ENCODE results near the gene OLA1.

OLA1 gene

DNA sequence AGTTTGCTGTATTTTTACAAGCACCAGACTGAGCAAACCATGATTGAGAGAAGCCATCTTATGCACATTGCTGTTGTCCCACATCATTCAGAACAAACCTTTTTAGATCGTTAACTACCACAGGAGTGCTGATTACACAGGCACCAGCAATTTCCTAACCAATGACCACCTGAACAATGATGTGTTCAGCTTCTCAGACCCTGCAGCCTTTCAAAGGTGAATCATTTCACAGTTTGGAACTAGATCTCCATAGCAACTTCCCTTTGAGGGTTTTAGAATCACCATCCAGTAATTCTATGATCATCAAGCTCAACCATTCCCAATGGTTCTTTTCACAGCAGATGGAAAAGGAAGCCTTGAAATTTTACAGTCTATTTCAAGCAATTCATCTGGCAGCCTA is 71.4 kb downstream of the OLA1 start:
- no peak for FAIRE-seq

DNA sequence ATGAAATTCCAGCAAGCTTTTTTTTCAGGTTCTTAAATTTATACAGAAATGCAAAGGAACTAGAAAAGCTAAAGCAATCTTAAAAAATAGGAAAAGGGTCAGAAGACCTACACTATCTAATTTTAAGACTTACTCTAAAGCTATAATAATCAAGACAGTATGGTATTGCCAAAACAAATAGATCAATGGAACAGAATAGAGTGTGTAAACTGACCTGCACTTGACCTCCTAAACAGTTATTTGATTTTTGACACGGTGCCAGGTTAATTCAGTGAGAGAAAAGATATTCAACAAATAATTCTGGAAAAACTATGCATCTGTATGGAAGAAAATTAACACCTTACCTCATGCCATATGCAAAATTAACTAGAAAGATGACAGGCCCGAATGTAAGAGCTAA is 73.6 kb downstream of the OLA1 start:
- no peak for FAIRE-seq

DNA sequence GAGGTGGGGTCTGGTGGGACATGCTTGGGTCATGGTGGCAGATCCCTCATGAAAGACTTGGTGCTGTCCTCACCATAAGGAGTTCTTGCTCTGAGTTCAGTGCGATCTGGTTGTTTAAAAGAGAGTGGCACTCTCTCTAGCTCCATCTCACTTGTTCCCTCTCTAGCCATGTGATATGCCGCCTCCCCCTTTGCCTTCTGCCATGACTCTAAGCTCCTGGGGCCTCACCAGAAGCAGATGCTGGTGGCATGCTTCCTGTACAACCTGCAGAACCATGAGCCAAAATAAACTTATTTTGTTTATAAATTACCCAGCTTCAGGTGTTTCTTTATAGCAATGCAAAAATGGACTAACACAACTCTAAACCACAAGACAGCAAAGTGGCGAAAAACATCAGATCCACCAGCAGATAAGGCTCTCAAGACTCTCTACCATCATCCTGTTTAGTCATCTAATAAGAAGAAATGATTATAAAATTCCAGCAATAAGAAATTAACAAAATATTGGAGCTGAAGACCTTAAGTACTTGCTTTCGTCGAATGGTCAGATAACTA is 75.5 kb downstream of the OLA1 start:
- no peak for FAIRE-seq

DNA sequence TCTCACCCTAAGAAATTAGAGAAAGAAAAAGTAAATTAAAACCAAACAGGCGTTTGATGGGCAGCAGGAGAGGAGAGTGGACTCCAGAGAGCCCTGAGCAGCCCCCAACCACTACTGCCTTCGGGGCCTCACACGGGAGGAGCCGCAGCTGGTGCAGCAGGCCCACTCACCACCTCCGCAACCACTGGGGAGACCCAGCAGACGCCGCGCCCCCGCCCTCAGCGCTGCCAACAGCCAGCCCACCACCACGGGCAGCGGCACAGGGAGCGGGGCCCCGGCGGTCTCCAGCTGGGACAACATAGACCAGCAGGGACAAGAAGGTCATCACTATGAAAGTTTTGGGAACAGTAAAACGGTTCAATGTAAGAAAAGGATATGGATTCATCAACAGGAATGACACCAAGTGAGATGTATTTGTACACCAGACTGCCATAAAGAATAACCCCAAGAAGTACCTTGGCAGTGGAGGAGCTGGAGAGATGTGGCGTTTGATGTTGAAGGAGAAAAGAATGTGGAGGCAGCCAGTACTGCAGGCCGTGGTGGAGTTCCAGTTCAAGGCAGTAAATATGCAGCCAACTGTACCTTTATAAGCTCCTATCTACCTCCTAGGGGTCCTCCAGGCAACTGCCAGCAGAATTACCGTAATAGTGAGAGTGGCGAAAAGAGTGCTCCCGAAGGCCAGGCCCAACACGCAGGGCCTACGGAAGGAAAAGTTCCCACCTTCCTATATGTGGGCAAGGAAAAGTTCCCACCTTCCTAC is 76.5 kb downstream of the OLA1 start:
- no peak for FAIRE-seq

DNA sequence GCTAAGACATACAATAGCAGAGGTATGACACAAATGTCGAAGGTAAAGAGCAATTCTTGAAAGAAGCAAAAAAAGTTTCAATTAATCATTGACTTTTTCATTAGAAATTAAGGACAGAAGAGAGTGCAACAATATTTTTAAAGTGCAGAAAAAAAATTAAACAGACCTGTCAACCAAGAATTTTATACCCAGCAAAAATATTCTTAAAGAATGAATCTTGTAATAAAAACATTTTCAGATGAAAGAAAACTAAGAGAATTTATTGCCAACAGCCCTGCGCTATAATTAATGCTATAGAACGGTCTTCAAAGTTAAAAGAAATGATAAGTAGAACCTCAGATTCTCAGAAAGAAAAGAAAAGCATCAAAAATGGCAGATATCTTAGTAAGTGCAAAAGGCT is 79.0 kb downstream of the OLA1 start:
- no peak for FAIRE-seq

DNA sequence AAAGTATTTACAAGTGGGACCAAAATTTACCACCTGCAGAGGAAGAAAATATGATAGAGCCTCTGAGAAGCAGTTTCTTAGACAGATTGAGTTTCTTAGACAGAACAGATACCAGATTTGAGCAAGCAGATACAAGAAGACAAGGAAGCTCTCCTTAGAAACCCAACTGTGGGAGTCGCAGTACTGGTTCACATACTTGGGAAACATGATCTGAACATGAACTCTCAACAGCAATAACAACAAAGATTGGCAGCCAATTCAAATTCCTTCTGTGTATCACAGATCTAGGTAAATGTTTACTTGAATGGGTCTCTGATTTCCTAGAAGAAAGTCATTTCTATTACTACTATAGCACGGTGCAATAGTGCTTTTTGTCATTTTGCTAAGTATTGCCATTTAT is 82.1 kb downstream of the OLA1 start:
- no peak for FAIRE-seq

DNA sequence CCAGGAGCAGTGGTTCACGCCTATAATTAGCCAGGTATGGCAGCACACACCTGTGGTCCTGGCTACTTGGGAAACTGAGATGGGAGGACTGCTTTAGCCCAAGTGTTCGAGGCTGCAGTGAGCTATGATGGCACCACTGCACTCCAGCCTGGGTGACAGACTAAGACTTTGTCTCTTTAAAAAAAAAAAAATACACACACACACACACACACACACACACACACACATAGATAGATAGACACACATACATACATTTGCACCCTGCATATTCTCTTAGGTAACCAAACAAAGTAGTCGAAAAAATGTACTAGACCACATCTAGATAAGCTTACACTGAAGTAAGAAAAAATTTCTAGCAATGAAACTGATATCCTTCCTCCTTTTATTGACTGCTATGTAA is 86.8 kb downstream of the OLA1 start:
- no peak for FAIRE-seq

DNA sequence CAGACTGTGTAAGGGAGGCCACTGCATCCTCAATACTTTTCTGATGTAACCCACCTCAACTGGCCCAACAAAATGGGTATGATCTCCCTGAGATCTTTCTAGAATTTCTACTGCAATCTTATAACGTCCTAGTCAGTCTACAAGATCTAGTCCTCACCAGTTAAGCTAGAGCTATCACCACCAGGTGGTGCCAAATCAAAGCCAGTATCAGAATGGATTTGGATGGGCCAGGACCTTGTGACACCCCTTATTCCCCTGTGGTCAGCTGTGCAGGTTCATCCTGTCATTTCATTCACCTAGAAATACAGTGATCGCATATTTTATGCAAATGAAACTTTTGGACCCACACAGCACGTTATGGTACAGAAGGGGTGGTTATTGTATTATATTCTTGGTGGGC is 90.3 kb downstream of the OLA1 start:
- FAIRE-seq = peak; percentile 11

DNA sequence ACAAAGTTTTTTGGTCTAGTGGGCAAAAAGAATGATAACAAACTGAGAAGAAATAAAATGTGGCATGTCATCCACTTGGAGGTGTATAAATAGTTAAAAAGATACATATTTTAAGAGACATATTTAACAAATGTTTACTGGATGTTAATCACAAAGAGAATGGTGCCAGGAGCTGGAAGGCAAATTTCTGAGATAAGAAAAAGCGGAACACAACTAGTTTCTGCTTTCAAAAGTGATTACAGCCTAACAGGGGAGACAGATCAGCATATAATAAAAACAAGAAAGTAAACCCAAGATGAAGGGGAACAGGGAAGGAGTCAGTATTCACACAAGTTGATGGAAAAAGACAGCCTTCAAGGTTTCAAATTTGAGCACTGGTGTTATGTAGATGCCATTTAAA is 91.3 kb downstream of the OLA1 start:
- no peak for FAIRE-seq

DNA sequence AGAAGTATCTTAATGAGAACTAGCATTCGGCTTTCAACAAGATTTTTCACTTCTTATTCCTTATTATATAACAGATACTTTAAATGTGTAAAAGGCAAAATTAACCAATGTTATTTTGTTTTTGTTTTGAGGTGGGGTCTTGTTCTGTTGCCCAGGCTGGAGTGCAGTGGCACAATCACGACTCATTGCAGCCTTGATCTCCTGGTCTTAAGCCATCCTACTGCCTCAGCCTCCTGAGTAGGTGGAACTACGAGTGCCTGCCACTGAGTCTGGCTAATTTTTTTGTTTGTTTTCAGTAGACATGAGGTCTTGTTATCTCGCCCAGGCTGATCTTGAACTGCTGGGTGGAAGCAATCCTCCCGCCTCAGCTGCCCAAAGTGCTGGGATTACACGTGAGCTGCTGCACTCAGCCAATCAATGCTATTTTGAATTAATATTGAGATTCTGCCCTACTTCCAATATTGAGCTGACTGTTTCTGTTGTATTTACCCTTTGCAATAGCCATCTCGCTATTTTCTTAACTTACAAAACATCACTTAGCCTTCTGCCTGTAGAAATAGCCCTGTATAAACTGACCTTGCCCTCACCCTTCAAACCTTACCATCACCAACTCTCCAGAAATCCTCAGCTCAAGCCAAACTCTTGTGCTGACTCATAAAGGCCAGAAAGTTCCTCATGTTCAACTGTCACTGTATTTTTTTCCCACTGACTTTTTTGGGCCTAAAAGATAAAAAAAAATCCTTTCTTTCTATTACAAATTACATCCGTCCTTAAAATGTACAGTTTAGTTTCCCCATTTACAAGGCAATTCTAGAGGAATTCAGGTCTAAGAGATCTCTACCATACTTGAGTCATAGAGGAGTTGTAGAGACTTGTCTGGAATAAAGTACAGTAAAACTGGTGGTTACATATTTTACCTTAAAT is 94.3 kb downstream of the OLA1 start:
- FAIRE-seq = no peak

DNA sequence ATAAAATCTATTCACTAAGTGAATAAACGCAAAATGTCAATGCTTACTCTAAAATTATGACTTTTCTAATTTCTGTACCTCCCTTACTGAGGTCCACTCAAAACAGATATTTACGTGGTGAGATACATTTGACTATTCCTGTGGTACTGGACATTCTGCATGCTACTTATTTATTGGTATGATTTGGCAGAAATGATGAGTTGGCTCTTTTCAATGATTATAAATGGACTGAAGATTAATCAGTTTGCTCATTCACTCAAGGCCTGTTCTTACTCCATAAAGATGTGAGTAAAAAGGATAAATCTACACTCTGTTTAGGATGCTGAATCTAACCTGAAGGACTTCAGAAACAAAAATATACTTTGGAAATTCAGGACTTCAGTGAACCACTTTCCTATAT is 98.8 kb downstream of the OLA1 start:
- no peak for FAIRE-seq

DNA sequence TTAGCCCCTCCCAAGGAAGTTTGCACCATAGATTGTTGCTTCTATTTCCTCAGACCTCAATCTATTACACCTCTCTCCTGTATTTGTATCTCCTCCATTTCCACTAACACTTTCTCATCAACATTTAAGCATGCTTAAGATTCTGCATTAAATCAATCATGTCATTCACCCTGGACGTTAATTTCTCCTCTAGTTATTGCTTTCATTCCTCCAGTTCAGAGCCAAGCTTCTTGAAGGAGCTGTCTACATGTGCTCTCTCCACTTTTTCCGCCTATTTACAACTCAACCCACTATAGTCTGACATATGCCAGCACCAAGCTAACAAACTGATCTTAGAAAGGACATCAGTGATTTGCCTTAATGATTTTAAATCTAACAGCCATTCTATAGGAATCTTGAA is 99.5 kb downstream of the OLA1 start:
- no peak for FAIRE-seq

DNA sequence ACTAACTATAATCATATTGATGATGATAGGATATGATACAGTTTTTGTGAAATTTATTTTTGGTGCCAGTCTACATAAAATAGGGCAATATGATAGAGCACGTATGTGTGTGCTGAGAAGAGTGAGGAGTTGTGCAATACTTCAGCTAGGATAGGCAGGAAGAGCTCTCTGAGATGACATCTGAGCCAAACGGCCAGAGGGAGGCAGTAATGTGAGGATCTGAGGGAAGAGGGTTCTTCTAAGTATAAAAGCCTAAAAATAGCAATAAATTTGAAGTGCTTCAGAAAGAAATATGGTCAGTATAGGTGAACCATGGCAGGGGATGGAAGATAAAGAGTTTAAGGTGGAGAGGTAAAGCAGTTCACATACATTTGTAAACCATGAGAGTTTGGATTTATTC is 102.5 kb downstream of the OLA1 start:
- FAIRE-seq = no peak

DNA sequence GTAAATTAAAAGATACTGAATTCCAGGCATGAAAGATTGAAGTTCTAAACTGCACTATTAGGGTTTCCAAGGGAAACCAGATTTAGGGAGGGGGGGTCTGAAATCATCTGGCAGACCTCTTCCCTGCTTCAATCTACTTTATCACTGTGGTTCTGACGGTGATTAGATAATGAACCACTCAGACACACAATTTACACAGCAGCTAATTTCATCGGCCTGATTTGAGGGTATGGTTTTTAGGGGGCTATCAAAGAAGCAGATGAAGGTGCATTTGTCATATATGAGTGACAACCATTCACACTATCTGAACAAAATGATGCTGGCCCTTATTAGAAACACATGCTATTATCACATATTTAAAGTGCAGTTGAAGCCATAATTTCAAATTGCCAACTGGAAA is 106.0 kb downstream of the OLA1 start:
- FAIRE-seq = no peak

DNA sequence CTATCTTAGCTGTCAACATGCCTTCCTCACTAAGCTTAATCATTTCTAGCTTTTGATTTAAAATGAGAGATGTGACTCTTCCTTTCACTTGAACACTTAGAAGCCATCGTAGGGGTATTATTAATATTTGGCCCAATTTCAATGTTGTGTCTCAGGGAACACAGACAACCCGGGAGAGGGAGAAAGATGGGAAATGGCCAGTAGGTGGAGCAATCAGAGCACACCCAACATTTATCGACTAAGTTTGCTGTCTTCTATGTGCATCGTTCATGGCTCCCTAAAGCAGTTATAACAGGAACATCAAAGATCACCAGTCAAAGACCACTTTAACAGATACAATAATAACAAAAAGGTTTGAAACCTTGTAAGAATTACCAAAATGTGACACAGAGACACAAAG is 110.2 kb downstream of the OLA1 start:
- FAIRE-seq = no peak

DNA sequence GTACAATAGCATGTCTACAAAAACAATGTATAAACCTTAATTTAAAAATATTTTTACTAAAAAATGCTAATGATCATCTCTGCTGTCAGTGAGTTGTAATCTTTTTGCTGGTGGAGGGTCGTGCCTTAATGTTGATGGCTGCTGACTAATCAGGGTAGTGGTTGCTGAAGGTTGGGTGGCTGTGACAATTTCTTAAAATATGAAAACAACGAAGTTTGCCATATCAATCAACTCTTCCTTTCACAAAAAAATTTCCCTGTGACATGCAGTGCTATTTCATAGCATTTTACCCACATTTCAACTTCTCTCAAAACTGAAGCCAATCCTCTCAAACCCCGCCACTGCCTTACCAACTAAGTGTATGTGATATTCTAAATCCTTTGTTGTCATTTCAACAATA is 112.4 kb downstream of the OLA1 start:
- FAIRE-seq = no peak

DNA sequence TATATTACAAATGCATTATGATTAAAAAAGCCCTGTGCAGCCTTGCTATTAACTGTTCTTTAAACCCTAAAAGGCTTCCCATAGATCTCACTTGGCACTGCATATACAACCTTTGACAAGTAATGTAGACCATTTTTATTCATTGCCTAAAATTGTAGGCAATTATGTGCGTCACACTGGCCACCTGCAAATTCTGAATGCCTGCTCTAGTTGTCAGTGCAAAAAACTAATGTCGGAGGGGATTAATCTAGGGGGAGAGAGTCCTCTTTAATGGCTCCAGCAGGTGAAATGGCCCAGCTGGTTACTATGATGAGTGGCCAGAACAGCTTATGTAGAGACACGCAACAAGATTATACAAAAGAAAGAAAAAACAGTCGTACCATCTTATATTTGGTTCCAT is 123.2 kb downstream of the OLA1 start:
- no peak for FAIRE-seq

DNA sequence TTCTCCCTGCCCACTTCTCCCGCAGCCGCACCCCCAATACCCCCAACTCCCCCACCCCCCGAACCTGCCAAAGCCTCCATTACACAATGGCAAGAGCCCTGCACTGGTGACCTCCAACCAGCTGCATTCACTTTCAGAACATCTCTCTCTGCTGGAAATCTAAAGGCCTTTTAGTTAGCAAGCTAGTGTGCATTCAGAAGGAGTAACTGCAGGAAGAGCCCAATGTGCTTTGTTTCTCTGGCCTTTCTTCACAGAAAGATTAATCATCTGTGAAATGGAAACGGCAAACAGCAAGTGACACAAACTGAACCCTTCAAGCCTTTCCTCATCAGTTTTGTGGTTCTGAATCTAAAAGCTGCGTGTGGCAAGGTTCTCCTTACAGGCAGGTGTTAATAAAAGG is 124.2 kb downstream of the OLA1 start:
- FAIRE-seq = no peak

DNA sequence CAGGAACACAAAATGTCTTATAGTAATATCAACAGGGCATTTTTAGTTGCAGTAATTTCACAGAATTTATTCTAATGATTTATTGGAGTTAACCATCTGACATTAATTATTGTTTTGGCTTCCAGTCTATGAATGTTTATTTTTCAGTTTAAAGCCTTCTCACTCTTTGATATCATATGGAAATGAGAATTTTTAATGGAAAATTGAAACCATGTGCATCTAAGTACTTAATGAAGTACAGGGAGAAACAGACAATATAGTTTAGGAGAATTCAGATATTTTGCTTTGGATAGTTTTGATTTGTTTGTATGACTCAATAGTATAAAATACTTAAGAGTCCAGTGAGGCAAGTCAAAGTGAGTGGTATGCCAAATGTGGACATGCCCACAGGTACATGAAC is 126.1 kb downstream of the OLA1 start:
- no peak for FAIRE-seq

DNA sequence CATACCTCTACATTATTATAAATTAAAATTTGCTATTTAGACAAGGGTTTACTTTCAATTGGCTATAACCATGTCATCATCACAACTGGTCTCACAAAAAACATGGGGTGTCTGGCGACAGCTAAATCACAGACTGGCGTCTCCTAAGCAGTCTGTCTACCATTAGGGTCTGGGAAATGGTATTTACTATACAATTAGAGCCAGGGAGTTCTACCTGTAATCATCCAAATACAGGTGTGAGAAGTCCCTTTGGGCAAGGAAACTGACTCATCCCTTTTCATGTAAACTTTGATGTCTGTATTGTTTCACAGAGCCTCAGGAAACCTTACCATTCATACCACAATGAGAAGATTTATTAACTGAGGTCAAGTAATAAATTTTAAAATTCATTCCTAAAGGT is 126.7 kb downstream of the OLA1 start:
- FAIRE-seq = no peak

DNA sequence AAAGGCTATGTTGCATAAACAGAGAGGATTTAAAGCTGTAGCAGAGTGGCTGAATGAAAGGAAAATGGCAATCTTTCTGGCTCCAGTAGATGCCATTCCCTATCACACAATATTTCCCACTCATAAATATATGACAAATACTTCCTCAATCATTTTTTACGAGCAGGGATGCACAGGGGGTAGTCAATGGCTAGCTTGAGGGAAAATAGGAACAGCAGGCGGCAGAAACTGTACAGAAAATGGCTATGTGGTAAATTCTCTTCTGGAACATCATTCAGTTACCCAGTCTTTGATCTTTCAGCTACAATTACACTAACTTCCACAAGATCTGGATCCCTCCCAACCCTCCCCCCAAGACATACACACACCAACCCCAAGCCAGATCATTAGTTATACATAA is 127.2 kb downstream of the OLA1 start:
- no peak for FAIRE-seq

DNA sequence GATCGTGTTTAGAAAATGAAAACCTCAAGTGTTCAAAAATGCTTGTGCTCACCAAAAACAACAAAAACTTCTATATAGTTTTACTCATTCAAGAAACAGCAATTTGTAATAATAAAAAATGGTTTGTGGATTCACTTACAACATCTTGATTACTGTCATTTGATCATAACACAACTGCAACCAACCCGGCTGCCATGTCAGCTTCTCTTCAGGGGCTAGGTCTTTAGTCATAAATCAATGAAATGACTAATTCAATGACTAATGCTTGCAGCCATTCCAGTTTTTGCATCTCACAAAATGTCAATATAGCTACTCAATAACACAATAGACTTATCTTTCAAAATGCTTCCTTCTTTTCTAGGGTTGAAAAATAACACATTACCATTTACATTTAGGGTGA is 128.0 kb downstream of the OLA1 start:
- FAIRE-seq = no peak

DNA sequence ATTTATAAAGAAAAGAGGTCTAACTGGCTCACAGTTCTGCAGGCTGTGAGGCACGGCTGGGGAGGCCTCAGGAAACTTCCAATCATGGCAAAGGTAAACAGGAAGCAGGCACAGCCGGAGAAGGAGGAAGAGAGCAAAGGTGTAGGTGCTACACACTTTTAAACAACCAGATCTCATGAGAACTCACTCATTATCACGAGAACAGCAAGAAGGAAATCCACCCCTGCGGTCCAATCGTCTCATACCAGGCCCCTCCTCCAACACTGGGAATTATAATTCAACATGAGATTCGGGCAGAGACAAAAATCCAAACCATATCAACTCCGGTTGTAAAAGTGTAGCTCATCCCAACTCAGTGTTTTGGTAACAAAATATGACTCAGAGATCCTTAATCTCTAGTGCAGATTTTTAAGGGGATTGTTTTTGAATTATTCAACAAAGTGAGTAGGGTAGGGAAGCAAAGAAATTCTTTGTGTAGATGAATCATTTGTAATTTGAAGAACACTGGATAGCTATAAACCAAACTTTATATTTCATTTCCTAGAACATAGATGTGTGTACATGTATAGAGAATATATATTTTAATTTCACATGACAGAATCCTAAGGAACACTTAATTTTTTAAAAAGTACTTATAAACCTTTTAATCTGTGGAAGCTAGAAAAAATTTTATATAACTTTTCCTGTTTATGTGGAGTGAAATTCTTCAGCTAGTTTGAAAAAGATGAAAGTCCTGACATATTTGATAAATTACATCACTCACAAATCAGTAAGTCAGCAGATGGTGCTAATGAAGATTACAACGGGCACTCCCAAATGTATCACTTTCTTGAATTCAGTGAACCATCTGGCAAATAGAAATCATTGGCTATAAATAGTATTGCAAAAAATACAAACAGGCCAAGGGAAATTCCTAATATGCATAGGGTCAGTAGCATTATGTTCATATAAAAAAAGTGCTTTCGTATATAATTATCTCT is 130.1 kb downstream of the OLA1 start:
- peak; percentile 7 for FAIRE-seq
